H9 (cell line): ENCODE measurements around the gene EEF1G. TPM values are rescaled to one million over a fixed set of nuclear protein-coding genes. Genes with fewer than 3 reads are reported as not detected.

ENCODE experiments used
- DNase-seq: peaks from one replicate; pipeline ENCODE4 v3.0.0-alpha.2; 2017
- H2AFZ ChIP-seq: one replicate; pipeline ENCODE4 v1.6.1; 2013; ENCODE audit warnings: mild to moderate bottlenecking, low read length, control low read depth, moderate library complexity
- H2AK5ac ChIP-seq: 2 replicates; pipeline ENCODE4 v1.6.1; 2013; ENCODE audit warnings: low read length, control low read depth, mixed read lengths; ENCODE audit not compliant: insufficient read length
- H2BK120ac ChIP-seq: one replicate; pipeline ENCODE4 v1.6.1; 2013; ENCODE audit warnings: low read depth, mild to moderate bottlenecking, low read length, control low read depth, inconsistent platforms; ENCODE audit not compliant: poor library complexity, severe bottlenecking
- H2BK12ac ChIP-seq: 2 replicates; pipeline ENCODE4 v1.6.1; 2013; ENCODE audit warnings: low read length, control low read depth, mixed read lengths, low read depth; ENCODE audit not compliant: insufficient read length
- H2BK15ac ChIP-seq: 2 replicates; pipeline ENCODE4 v1.6.1; 2013; ENCODE audit warnings: low read depth, low read length, control low read depth
- H2BK20ac ChIP-seq: one replicate; pipeline ENCODE4 v1.6.1; 2013; ENCODE audit warnings: low read depth, mild to moderate bottlenecking, low read length, control low read depth, inconsistent platforms; ENCODE audit not compliant: poor library complexity, severe bottlenecking
- H2BK5ac ChIP-seq: 2 replicates; pipeline ENCODE4 v1.6.1; 2013; ENCODE audit warnings: low read length, control low read depth, mixed read lengths; ENCODE audit not compliant: insufficient read length
- H3K14ac ChIP-seq: 2 replicates; pipeline ENCODE4 v1.6.1; 2013; ENCODE audit warnings: low read length, control low read depth; ENCODE audit not compliant: insufficient read depth
- H3K18ac ChIP-seq: 2 replicates; pipeline ENCODE4 v1.6.1; 2013; ENCODE audit warnings: low read depth, mild to moderate bottlenecking, mixed read lengths, low read length, control low read depth; ENCODE audit not compliant: insufficient read length
- H3K23ac ChIP-seq: 2 replicates; pipeline ENCODE4 v1.6.1; 2013; ENCODE audit warnings: low read length, control low read depth, mixed read lengths, low read depth; ENCODE audit not compliant: insufficient read length
- H3K23me2 ChIP-seq: 2 replicates; pipeline ENCODE4 v1.6.1; 2013; ENCODE audit warnings: low read depth, mild to moderate bottlenecking, mixed read lengths, low read length, control low read depth; ENCODE audit not compliant: insufficient read length, poor library complexity, severe bottlenecking
- H3K27ac ChIP-seq: 2 replicates; pipeline ENCODE4 v1.5.1; 2013; ENCODE audit warnings: low read length, control low read depth, mixed read lengths, low read depth; ENCODE audit not compliant: insufficient read length
- H3K27me3 ChIP-seq: 2 replicates; pipeline ENCODE4 v1.6.1; 2013; ENCODE audit warnings: low read length, control low read depth, inconsistent platforms; ENCODE audit not compliant: insufficient read depth
- H3K4ac ChIP-seq: 2 replicates; pipeline ENCODE4 v1.6.1; 2013; ENCODE audit warnings: low read depth, mild to moderate bottlenecking, control low read depth, inconsistent platforms, low read length, moderate library complexity
- H3K4me1 ChIP-seq: 2 replicates; pipeline ENCODE4 v1.6.1; 2013; ENCODE audit warnings: low read length, control low read depth, inconsistent platforms; ENCODE audit not compliant: insufficient read depth
- H3K4me2 ChIP-seq: 2 replicates; pipeline ENCODE4 v1.6.1; 2013; ENCODE audit warnings: low read length, control low read depth, mixed read lengths; ENCODE audit not compliant: insufficient read length, insufficient read depth
- H3K56ac ChIP-seq: 2 replicates; pipeline ENCODE4 v1.6.1; 2013; ENCODE audit warnings: low read depth, mild to moderate bottlenecking, mixed read lengths, low read length, control low read depth; ENCODE audit not compliant: insufficient read length
- H3K79me1 ChIP-seq: 2 replicates; pipeline ENCODE4 v1.6.1; 2013; ENCODE audit warnings: low read depth, mild to moderate bottlenecking, moderate library complexity, low read length, control low read depth, inconsistent platforms; ENCODE audit not compliant: insufficient read depth, poor library complexity, severe bottlenecking
- H3K79me2 ChIP-seq: 2 replicates; pipeline ENCODE4 v1.6.1; 2013; ENCODE audit warnings: low read length, control low read depth, inconsistent platforms; ENCODE audit not compliant: insufficient read depth
- H3K9ac ChIP-seq: 2 replicates; pipeline ENCODE4 v1.6.1; 2013; ENCODE audit warnings: low read length, control low read depth, mixed read lengths; ENCODE audit not compliant: insufficient read length; ENCODE audit errors: extremely low read depth
- H3K9me3 ChIP-seq: one replicate; pipeline ENCODE4 v1.6.1; 2013; ENCODE audit warnings: low read depth, low read length, inconsistent platforms; ENCODE audit not compliant: control insufficient read depth
- H3T11ph ChIP-seq: one replicate; pipeline ENCODE4 v1.6.1; 2013; ENCODE audit warnings: mild to moderate bottlenecking, low read length, control low read depth, inconsistent platforms
- H4K20me1 ChIP-seq: one replicate; pipeline ENCODE4 v1.6.1; 2013; ENCODE audit not compliant: control insufficient read depth, insufficient read length, insufficient read depth
- H4K5ac ChIP-seq: 2 replicates; pipeline ENCODE4 v1.6.1; 2013; ENCODE audit warnings: low read depth, mild to moderate bottlenecking, mixed read lengths, low read length, control low read depth; ENCODE audit not compliant: insufficient read length
- H4K8ac ChIP-seq: replicated peaks from 2 replicates; pipeline ENCODE4 v1.6.1; 2013; ENCODE audit warnings: low read length, control low read depth, mixed read lengths, low read depth; ENCODE audit not compliant: insufficient read length
- H4K91ac ChIP-seq: 2 replicates; pipeline ENCODE4 v1.6.1; 2013; ENCODE audit warnings: low read depth, mild to moderate bottlenecking, moderate library complexity, mixed read lengths, low read length, control low read depth; ENCODE audit not compliant: insufficient read length
- H3K27ac Mint-ChIP-seq, 3 experiments: 2 replicates in 2 of 3; 3 replicates in 1 of 3; pipeline ENCODE4 v1.8.0; 2020 to 2021; ENCODE audit warnings: mixed read lengths in 3 of 3, mild to moderate bottlenecking in 1 of 3, moderate library complexity in 1 of 3
- H3K27me3 Mint-ChIP-seq: 2 replicates; pipeline ENCODE4 v1.8.0; 2021; ENCODE audit warnings: low read depth, mild to moderate bottlenecking, moderate library complexity, mixed read lengths
- H3K36me3 Mint-ChIP-seq, 3 experiments: 2 replicates in 2 of 3; 3 replicates in 1 of 3; pipeline ENCODE4 v1.8.0; 2020 to 2021; ENCODE audit warnings: low read depth in 3 of 3, mixed read lengths in 3 of 3; ENCODE audit not compliant: insufficient read depth in 1 of 3
- H3K4me1 Mint-ChIP-seq, 2 experiments: 2 replicates each; pipeline ENCODE4 v1.8.0; 2020; ENCODE audit warnings: mixed read lengths in 2 of 2
- H3K4me3 Mint-ChIP-seq, 2 experiments: 2 replicates in 1 of 2; 3 replicates in 1 of 2; pipeline ENCODE4 v1.8.0; 2020 to 2021; ENCODE audit warnings: mild to moderate bottlenecking in 2 of 2, mixed read lengths in 2 of 2, moderate library complexity in 1 of 2
- H3K9me3 Mint-ChIP-seq, 2 experiments: 2 replicates in 1 of 2; 3 replicates in 1 of 2; pipeline ENCODE4 v1.8.0; 2020; ENCODE audit warnings: mild to moderate bottlenecking in 2 of 2, mixed read lengths in 2 of 2, moderate library complexity in 1 of 2
- WGBS: extraction: QIAGEN DNeasy Blood & Tissue Kit; methylation state at CpG from one replicate; pipeline ENCODE4 v1.1.7; 2013; ENCODE audit warnings: missing lambda C conversion rate, low lambda C conversion rate, mixed read lengths; ENCODE audit not compliant: insufficient read length; ENCODE audit errors: extremely low coverage; 5-methylcytosine and 5-hydroxymethylcytosine counted together
- total RNA-seq: library from RNA; stranded (reverse); gene quantifications from 2 replicates; pipeline ENCODE4 v1.2.1, GENCODE V29; 2021
- TF ChIP-seq, protein P1 (sequence below): fragments of 200-600 bp; sonication (generic); conservative IDR thresholded peaks from 3 replicates; pipeline ENCODE4 v1.8.0; 2021; ENCODE audit warnings: antibody characterized with exemption, mild to moderate bottlenecking

Gene EEF1G
- total RNA-seq, 1 experiment from 2014 or later: 1,790 TPM

DNA sequence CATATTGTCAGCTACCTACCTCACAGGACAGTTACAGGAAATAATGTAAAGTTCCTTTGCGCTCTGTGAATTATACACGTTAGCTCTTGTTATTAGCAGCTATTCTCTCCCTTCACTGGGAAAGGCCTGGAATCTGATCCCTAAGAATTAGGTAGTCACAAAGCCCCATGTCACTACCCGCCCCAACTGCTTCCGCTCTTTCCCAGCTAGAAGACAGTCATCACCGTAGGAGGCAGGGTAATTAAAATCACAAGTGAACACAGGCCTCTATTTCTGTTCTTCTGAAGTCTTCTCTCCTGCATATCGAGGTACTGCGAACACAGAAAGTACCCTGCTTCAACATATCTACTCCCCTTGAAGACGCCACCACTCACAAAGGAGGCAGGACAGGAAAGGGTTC is 14.5 kb downstream of the EEF1G start:
- Histone ChIP-seq H3K9me3 (no peaks in the 10 kb centered on the region), H2BK20ac (no peak overlapping the region), H2BK15ac (no peak overlapping the region), H3K27me3 (no peaks in the 10 kb centered on the region), H3K14ac (no peak overlapping the region), H2BK120ac (no peak overlapping the region), H3K18ac (no peak overlapping the region), H3K4me2 (no peak overlapping the region), H3K4ac (no peak overlapping the region), H3K4me1 (peaks cover 11% of the 10 kb centered on the region; the same call in 1 of the 2 replicates), H3K27ac (no peak overlapping the region), H3T11ph (no peak overlapping the region), H4K20me1 (peaks cover 2% of the 10 kb centered on the region), H3K79me1 (no peaks in the 10 kb centered on the region), H4K5ac (no peak overlapping the region), H3K79me2 (no peaks in the 10 kb centered on the region), H2AK5ac (no peak overlapping the region), H4K91ac (no peak overlapping the region), H3K23me2 (no peaks in the 10 kb centered on the region), H2BK5ac (no peak overlapping the region), H2AFZ (no peak overlapping the region), H4K8ac (no peak overlapping the region), H3K23ac (no peak overlapping the region), H3K9ac (no peak overlapping the region), H2BK12ac (no peak overlapping the region), H3K56ac (no peak overlapping the region)
- H3K9me3 Mint-ChIP-seq: no peaks in the 10 kb centered on the region; a peak in 1 of 5 replicates
- TF ChIP-seq, protein P1, sequence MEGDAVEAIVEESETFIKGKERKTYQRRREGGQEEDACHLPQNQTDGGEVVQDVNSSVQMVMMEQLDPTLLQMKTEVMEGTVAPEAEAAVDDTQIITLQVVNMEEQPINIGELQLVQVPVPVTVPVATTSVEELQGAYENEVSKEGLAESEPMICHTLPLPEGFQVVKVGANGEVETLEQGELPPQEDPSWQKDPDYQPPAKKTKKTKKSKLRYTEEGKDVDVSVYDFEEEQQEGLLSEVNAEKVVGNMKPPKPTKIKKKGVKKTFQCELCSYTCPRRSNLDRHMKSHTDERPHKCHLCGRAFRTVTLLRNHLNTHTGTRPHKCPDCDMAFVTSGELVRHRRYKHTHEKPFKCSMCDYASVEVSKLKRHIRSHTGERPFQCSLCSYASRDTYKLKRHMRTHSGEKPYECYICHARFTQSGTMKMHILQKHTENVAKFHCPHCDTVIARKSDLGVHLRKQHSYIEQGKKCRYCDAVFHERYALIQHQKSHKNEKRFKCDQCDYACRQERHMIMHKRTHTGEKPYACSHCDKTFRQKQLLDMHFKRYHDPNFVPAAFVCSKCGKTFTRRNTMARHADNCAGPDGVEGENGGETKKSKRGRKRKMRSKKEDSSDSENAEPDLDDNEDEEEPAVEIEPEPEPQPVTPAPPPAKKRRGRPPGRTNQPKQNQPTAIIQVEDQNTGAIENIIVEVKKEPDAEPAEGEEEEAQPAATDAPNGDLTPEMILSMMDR: no peak
- no peaks in the 10 kb centered on the region; the same call in 1 of the 2 replicates for H3K27me3 Mint-ChIP-seq
- peaks cover 64 to 68% of the 10 kb centered on the region in 2 experiments for H3K4me1 Mint-ChIP-seq
- H3K4me3 Mint-ChIP-seq: peak overlapping the region; percentile 21 to 61; a peak in 2 of 5 replicates
- H3K36me3 Mint-ChIP-seq: peaks cover 38 to 87% (median 54%) of the 10 kb centered on the region in 3 experiments
- no peak for DNase-seq
- H3K27ac Mint-ChIP-seq: peak overlapping the region in 2 of 3 experiments; percentile 87 to 97; a peak in 4 of 7 replicates
- WGBS: no CpG with 5 or more reads among the region's 8 CpGs
